Astrocyte (in vitro differentiated cells and primary cell): ENCODE measurements around the gene PEPD.

Source experiments
- EZH2 ChIP-seq: IDR thresholded peaks from 2 replicates; pipeline ENCODE4 v1.6.1; 2012; ENCODE audit warnings: mild to moderate bottlenecking, low read length, inconsistent platforms; ENCODE audit not compliant: insufficient read depth
- TF ChIP-seq, protein P1 (sequence below): IDR thresholded peaks from 2 replicates; pipeline ENCODE4 v1.5.1; 2011; ENCODE audit warnings: low read depth, mild to moderate bottlenecking, inconsistent platforms, low read length, moderate library complexity; ENCODE audit not compliant: insufficient read depth

- TF ChIP-seq, protein P1, sequence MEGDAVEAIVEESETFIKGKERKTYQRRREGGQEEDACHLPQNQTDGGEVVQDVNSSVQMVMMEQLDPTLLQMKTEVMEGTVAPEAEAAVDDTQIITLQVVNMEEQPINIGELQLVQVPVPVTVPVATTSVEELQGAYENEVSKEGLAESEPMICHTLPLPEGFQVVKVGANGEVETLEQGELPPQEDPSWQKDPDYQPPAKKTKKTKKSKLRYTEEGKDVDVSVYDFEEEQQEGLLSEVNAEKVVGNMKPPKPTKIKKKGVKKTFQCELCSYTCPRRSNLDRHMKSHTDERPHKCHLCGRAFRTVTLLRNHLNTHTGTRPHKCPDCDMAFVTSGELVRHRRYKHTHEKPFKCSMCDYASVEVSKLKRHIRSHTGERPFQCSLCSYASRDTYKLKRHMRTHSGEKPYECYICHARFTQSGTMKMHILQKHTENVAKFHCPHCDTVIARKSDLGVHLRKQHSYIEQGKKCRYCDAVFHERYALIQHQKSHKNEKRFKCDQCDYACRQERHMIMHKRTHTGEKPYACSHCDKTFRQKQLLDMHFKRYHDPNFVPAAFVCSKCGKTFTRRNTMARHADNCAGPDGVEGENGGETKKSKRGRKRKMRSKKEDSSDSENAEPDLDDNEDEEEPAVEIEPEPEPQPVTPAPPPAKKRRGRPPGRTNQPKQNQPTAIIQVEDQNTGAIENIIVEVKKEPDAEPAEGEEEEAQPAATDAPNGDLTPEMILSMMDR: no peak
- TF ChIP-seq EZH2: no peak
These were observed 33.2 kb upstream of the PEPD start for GRCh38 chr19:33554821-33555220.
